WTC11 (cell line): ENCODE measurements around the gene TFG.

Source experiments
- CREB1 ChIP-seq: sonication (generic); formaldehyde crosslinking; IDR thresholded peaks from 2 replicates; pipeline ENCODE4 v1.8.0; 2023; ENCODE audit warnings: mild to moderate bottlenecking, missing genetic modification reagents
- ESRRA ChIP-seq: sonication (generic); formaldehyde crosslinking; IDR thresholded peaks from 2 replicates; pipeline ENCODE4 v1.8.1; 2022; ENCODE audit warnings: mild to moderate bottlenecking, missing genetic modification reagents, borderline replicate concordance
- ETV6 ChIP-seq: sonication (generic); formaldehyde crosslinking; IDR thresholded peaks from 2 replicates; pipeline ENCODE4 v1.8.1; 2022; ENCODE audit warnings: mild to moderate bottlenecking, missing genetic modification reagents
- FOXP1 ChIP-seq: sonication (generic); formaldehyde crosslinking; IDR thresholded peaks from 2 replicates; pipeline ENCODE4 v1.8.0; 2022; ENCODE audit warnings: missing genetic modification reagents, mild to moderate bottlenecking, moderate library complexity, borderline replicate concordance
- JUN ChIP-seq: sonication (generic); formaldehyde crosslinking; IDR thresholded peaks from 2 replicates; pipeline ENCODE4 v1.8.0; 2023; ENCODE audit warnings: mild to moderate bottlenecking, missing genetic modification reagents
- NR2C2 ChIP-seq: sonication (generic); formaldehyde crosslinking; IDR thresholded peaks from 2 replicates; pipeline ENCODE4 v1.8.0; 2022; ENCODE audit warnings: mild to moderate bottlenecking, missing genetic modification reagents
- ZNF423 ChIP-seq: fragments of 250-450 bp; sonication (Bioruptor Pico); IDR thresholded peaks from 2 replicates; pipeline ENCODE4 v2.1.2; 2022; ENCODE audit warnings: mild to moderate bottlenecking, moderate library complexity
- TF ChIP-seq, protein P1 (sequence below): sonication (generic); formaldehyde crosslinking; IDR thresholded peaks from 2 replicates; pipeline ENCODE4 v1.8.1; 2023; ENCODE audit warnings: mild to moderate bottlenecking, missing genetic modification reagents, moderate library complexity
- TF ChIP-seq, protein P2 (sequence below): sonication (generic); formaldehyde crosslinking; IDR thresholded peaks from 2 replicates; pipeline ENCODE4 v1.8.0; 2022; ENCODE audit warnings: mild to moderate bottlenecking, missing genetic modification reagents
- TF ChIP-seq, protein P3 (sequence below): fragments of 200-600 bp; IDR thresholded peaks from 2 replicates; pipeline ENCODE4 v1.8.0; 2022; ENCODE audit warnings: antibody characterized with exemption
- TF ChIP-seq, protein P4 (sequence below): sonication (generic); formaldehyde crosslinking; IDR thresholded peaks from 2 replicates; pipeline ENCODE4 v1.8.0; 2022; ENCODE audit warnings: mild to moderate bottlenecking, missing genetic modification reagents
- TF ChIP-seq, protein P5 (sequence below): sonication (generic); formaldehyde crosslinking; IDR thresholded peaks from 2 replicates; pipeline ENCODE4 v1.8.0; 2022; ENCODE audit warnings: missing genetic modification reagents

DNA sequence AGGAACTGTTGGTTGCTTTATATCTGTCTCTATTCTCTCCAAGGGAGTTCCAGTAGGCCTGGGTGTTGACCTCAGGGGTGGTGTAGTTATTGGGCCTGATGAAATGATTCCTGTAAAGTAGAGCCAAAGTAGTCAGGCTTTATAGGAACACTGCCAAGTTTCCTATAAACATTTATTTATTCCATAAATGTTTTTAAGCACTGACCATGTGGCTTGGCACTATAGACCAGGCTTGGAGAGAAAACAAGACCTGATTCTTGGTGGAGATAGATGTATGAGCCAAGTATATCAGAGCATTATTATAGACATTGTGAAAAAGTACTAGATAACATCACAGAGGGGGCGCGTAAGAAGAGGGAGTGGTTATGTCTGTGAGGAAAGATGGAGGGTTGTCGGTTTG is 65.9 kb downstream of the TFG start:
- no peak for TF ChIP-seq NR2C2 (CRISPR knock-in tag)
- TF ChIP-seq, protein P1, sequence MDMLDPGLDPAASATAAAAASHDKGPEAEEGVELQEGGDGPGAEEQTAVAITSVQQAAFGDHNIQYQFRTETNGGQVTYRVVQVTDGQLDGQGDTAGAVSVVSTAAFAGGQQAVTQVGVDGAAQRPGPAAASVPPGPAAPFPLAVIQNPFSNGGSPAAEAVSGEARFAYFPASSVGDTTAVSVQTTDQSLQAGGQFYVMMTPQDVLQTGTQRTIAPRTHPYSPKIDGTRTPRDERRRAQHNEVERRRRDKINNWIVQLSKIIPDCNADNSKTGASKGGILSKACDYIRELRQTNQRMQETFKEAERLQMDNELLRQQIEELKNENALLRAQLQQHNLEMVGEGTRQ = no peak
- TF ChIP-seq, protein P2, sequence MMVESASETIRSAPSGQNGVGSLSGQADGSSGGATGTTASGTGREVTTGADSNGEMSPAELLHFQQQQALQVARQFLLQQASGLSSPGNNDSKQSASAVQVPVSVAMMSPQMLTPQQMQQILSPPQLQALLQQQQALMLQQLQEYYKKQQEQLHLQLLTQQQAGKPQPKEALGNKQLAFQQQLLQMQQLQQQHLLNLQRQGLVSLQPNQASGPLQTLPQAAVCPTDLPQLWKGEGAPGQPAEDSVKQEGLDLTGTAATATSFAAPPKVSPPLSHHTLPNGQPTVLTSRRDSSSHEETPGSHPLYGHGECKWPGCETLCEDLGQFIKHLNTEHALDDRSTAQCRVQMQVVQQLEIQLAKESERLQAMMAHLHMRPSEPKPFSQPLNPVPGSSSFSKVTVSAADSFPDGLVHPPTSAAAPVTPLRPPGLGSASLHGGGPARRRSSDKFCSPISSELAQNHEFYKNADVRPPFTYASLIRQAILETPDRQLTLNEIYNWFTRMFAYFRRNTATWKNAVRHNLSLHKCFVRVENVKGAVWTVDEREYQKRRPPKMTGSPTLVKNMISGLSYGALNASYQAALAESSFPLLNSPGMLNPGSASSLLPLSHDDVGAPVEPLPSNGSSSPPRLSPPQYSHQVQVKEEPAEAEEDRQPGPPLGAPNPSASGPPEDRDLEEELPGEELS (CRISPR knock-in tag) = no peak
- TF ChIP-seq, protein P3, sequence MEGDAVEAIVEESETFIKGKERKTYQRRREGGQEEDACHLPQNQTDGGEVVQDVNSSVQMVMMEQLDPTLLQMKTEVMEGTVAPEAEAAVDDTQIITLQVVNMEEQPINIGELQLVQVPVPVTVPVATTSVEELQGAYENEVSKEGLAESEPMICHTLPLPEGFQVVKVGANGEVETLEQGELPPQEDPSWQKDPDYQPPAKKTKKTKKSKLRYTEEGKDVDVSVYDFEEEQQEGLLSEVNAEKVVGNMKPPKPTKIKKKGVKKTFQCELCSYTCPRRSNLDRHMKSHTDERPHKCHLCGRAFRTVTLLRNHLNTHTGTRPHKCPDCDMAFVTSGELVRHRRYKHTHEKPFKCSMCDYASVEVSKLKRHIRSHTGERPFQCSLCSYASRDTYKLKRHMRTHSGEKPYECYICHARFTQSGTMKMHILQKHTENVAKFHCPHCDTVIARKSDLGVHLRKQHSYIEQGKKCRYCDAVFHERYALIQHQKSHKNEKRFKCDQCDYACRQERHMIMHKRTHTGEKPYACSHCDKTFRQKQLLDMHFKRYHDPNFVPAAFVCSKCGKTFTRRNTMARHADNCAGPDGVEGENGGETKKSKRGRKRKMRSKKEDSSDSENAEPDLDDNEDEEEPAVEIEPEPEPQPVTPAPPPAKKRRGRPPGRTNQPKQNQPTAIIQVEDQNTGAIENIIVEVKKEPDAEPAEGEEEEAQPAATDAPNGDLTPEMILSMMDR = no peak
- TF ChIP-seq, protein P4, sequence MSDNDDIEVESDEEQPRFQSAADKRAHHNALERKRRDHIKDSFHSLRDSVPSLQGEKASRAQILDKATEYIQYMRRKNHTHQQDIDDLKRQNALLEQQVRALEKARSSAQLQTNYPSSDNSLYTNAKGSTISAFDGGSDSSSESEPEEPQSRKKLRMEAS (CRISPR knock-in tag) = no peak
- TF ChIP-seq JUN (CRISPR knock-in tag) = no peak
- no peak for TF ChIP-seq ZNF423 (CRISPR knock-in tag)
- TF ChIP-seq FOXP1 (CRISPR knock-in tag) = no peak
- no peak for TF ChIP-seq ESRRA (CRISPR knock-in tag)
- TF ChIP-seq CREB1 = no peak
- TF ChIP-seq, protein P5, sequence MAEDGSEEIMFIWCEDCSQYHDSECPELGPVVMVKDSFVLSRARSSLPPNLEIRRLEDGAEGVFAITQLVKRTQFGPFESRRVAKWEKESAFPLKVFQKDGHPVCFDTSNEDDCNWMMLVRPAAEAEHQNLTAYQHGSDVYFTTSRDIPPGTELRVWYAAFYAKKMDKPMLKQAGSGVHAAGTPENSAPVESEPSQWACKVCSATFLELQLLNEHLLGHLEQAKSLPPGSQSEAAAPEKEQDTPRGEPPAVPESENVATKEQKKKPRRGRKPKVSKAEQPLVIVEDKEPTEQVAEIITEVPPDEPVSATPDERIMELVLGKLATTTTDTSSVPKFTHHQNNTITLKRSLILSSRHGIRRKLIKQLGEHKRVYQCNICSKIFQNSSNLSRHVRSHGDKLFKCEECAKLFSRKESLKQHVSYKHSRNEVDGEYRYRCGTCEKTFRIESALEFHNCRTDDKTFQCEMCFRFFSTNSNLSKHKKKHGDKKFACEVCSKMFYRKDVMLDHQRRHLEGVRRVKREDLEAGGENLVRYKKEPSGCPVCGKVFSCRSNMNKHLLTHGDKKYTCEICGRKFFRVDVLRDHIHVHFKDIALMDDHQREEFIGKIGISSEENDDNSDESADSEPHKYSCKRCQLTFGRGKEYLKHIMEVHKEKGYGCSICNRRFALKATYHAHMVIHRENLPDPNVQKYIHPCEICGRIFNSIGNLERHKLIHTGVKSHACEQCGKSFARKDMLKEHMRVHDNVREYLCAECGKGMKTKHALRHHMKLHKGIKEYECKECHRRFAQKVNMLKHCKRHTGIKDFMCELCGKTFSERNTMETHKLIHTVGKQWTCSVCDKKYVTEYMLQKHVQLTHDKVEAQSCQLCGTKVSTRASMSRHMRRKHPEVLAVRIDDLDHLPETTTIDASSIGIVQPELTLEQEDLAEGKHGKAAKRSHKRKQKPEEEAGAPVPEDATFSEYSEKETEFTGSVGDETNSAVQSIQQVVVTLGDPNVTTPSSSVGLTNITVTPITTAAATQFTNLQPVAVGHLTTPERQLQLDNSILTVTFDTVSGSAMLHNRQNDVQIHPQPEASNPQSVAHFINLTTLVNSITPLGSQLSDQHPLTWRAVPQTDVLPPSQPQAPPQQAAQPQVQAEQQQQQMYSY = no peak
- TF ChIP-seq ETV6 (CRISPR knock-in tag) = no peak
